ENCODE measurements around the gene GTPBP1. TPM values are rescaled to one million over a fixed set of nuclear protein-coding genes. Genes with fewer than 3 reads are reported as not detected.

GTPBP1 gene
- total RNA-seq, 1 donor from 2014 or later, result 20.0 TPM

DNA sequence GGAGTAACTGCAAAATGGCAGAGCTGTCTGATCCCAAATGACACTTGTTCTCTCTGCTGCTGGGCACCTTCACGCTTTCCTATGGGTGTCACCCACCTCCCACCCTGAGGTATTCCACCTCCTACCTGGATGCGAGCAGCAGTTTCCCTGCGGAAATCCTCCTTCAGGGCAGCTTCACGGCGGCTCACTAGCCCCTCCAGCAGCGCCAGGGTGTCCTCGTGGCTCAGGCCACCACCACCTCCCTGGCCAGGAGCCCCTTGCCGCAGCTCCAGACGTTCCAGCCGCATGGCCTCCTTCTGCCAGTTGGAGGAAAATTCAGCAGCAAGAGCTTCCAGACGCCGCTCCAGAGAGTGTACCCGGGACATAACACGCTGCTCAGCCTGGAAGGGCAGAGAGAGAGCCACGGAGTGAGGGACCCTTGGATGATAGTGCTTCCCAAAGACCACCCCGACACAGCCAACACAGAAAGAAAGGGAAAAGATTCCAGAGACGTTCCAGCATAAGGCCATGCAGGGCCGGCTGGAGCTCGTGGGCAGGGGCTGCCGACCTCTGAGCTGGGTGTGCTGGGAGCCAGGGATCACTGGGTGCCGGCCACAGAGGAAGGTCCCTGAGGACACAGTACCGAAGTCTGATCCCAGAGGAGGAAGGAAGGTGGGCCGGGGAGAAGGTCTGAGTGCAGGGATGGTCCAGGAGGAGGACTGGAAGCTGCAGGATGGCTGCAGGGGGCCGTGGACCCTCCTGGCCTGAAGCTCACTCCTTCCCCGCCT lies 36.6 kb downstream of the GTPBP1 start:
- ATAC-seq, result no peak

DNA sequence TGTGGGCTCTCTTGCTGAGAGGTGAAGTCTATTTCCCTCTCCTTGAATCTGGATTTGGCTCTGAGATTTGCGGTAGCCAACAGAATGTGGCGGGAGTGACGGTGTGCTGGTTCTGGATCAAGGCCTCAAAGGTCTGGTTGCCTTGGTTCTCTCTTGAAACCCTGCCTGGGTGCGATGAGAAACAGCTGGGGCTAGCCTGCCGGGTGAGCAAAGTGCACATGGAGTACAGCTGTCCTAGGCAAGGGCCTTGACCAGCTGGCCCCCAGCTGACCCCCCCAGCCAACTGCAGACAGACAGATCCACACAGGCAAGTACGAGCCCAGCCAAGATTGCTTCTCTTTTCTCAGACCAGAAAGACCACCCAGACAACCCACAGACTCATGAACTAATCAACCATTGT lies 39.2 kb downstream of the GTPBP1 start:
- ATAC-seq, result no peak

- ATAC-seq, result no peak
These were observed 40.1 kb downstream of the GTPBP1 start for GRCh38 chr22:38745676-38746460.

- ATAC-seq, result peak; percentile 49
These were observed 42.9 kb downstream of the GTPBP1 start for GRCh38 chr22:38748487-38749136.

GRCh38 chr22:38750104-38750503 lies 44.4 kb downstream of the GTPBP1 start:
- ATAC-seq, result no peak

- ATAC-seq, result no peak
These were observed 44.9 kb downstream of the GTPBP1 start for GRCh38 chr22:38750638-38751037.

DNA sequence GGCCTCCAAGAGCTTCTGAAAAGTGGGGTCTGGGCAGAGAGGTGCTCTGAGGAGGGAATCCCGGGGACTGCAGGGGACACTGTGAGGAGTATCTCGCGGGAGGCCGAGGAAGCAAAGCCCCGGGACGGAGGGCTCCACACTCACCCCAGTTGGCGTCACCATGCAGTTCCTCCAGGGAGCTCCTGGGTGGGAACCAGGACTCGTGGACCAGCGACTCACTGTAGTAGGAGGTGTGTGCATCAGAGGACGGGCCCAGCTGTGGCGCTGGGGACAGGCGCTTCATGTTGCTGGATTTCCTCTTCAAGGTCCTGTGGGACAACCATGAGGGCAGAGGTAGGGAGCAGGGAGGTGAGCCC lies 45.3 kb downstream of the GTPBP1 start:
- ATAC-seq, result no peak

- peak; percentile 40 for ATAC-seq
These were observed 45.9 kb downstream of the GTPBP1 start for GRCh38 chr22:38751422-38752346.

- ATAC-seq, result peak; percentile 31
These were observed 48.4 kb downstream of the GTPBP1 start for GRCh38 chr22:38753948-38754750.

- no peak for ATAC-seq
These were observed 49.0 kb downstream of the GTPBP1 start for GRCh38 chr22:38754751-38755154.

- peak; percentile 67 for ATAC-seq
These were observed 49.6 kb downstream of the GTPBP1 start for GRCh38 chr22:38755155-38755910.

DNA sequence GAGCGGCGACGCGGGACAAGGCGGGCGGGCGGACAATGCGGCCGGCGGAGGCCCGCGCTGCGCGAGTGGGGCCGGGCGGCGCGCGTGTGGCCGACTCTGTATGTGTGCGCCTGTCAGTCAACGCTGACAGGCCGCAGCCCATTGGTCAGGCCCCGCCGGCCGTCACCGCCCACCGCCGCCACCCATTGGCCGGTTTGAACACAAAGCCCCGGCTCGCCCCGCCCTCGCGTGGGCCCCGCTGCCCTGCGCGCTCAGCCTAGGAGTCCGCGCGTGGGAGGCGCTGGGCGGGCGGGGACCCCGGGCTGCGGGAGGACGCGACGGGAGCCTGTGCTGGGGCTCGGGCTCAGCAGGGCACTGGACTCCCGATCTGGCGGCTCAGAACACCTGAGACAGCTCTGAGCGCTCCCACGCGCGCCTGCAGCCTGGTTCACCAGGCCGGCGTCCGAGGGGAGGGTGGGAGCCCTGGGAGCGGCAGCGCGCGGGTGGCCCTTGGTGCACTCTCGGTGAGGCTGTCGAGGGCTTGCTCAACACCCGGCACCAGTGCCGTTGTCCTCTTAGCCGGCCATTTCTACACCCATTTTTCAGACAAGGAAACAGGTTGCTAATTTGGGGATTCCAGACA lies 50.3 kb downstream of the GTPBP1 start, which contains the start of gene SUN2:
Gene SUN2 (minus strand): TSS at position 88 of the 622 bp plus-strand sequence. CDS start 3,370 bp downstream, outside the sequence.
- ATAC-seq, result peak; percentile 79

DNA sequence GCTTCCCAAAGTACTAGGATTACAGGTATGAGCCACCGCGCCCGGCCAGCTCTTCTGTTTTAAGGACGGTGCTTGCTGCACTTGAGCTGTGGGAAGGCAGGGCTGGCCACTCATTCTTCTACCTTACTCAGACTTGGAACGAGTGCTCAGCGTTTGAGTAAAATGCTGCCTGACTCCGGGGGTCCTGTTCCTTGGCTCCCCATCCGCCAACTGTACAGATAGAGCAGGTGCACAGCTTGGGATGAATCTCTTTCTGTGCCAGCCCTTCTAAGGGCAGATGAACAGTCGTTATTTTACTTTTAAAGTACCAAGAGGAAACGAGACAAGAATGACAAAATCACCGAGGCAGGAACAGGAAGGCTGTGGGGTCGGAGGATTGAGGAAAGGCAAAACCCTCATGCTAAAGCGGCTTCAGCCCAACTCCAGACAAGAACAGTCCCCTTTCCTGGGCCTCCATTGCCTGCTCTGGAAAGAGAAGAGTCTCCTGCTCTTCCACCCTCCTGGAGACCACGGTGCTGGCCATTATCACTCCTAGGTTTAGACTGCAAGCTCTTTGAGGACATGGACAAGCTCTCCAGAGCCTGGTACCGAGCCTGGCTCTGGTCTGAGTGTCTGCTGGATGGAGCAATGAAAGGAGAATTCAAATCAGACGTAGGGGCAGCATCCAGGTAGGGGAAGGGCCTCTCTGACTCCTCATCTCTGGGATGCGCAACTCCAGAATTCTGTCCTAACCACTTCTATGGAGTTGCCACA lies 51.1 kb downstream of the GTPBP1 start:
- no peak for ATAC-seq

DNA sequence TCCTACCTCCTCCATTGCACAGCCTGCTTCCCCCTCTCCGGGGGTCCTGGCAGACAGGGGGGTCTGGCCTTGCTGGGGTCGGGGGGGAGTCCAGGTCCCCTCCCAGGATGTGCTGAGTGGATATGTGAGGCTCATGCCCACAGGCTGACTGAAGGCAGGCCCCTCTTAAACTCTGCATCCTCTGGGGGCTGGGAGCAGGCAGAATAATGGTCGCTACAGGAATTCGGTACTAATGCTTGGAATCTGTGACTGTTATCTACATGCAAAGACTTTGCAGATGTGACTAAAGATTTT lies 51.7 kb downstream of the GTPBP1 start:
- no peak for ATAC-seq

DNA sequence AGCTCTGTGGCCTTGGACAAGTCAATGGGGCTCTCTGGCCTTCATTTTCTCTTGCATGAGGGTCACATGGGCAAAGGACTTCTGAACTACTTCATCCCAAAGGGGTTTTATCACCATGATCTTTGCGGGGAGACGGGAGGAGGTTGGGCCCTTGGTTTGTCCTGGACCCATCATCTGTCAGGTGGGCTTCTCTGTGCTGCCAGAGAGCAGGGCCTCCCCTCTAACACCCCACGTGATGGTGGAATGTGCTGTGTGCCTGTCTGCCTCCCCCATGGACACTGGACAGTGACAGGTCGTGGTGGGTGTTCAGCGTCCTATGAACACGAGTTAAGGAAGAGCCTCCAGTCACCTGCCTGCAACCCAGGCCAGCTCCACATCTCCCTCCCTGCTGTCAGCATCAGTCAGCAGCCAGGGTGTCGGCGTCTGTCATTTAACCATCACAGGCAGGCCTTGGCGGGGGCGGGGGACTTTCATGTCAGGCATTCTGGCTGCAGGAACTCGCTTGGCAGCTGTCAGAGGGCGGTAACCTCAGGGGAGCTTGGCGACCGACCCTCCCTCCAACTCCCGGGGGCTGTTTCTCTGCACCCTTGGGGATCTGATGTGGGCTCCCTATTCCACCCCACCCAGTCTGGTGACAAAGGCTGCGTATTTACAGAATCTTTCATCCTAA lies 52.7 kb downstream of the GTPBP1 start:
- no peak for ATAC-seq

- no peak for ATAC-seq
These were observed 53.3 kb downstream of the GTPBP1 start for GRCh38 chr22:38759005-38759404.

DNA sequence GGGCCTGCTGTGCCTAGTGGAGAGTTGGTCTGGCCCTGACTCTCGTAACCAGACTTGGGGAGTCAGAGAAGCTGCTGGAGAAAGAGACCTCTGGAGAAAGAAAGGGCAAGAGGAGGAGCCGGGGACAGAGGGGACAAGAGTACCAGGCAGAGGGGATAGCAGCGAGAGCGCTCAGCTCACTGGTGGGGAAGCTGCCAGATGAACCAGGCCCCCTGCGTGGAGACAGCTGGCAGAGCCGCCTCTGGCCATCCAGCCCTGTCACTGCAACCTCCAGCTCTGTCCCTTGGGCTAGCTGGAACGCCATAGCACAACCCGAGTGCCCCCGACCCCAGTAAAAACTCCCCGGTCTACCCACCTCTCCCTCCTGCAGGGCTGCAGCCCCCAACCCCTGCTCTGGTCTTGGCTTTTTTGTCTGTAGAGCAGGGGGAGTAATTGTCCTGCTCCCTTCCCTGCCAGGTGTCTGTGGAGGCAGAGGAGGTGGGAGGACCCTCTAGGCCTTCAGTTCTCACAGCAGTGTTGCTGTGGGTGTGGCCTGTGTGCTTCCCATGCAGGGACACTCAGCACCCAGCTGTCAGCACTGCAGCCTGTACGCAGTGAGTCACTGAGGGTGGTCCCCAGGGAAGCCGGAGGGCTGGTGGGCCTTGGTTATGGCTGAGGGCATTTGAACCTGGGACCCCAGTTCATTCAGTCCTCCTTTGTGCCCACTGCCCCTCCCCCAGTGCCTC lies 54.9 kb downstream of the GTPBP1 start:
- ATAC-seq, result no peak

Data from esophagus mucosa (tissue), 1 donor.